Measurements from ENCODE around the gene RTP2.
A peak's percentile ranks its signal among the peaks of the same experiment; 100 is the strongest.

RTP2 gene, protein sequence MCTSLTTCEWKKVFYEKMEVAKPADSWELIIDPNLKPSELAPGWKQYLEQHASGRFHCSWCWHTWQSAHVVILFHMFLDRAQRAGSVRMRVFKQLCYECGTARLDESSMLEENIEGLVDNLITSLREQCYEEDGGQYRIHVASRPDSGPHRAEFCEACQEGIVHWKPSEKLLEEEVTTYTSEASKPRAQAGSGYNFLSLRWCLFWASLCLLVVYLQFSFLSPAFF

GRCh38 chr3:187702507-187703033, at the start of gene RTP2:
Gene RTP2, minus strand, starts transcription at chr3:187702557. Its CDS starts 429 bp downstream, at chr3:187702128.
- TF ChIP-seq POLR2A (IDR thresholded peaks at IDR 0.05; ENCODE audit: low read depth, low read length) = no peak
- FAIRE-seq (no peak), DNase-seq (ENCODE audit: insufficient read length, low spot score) (no peak)

GRCh38 chr3:187750513-187751123, 48.3 kb upstream of the RTP2 start:
- DNase-seq (ENCODE audit: insufficient read length, low spot score) = no peak
- TF ChIP-seq POLR2A (IDR thresholded peaks at IDR 0.05; ENCODE audit: low read depth, low read length) = no peak
- peak; percentile 53 for FAIRE-seq

DNA sequence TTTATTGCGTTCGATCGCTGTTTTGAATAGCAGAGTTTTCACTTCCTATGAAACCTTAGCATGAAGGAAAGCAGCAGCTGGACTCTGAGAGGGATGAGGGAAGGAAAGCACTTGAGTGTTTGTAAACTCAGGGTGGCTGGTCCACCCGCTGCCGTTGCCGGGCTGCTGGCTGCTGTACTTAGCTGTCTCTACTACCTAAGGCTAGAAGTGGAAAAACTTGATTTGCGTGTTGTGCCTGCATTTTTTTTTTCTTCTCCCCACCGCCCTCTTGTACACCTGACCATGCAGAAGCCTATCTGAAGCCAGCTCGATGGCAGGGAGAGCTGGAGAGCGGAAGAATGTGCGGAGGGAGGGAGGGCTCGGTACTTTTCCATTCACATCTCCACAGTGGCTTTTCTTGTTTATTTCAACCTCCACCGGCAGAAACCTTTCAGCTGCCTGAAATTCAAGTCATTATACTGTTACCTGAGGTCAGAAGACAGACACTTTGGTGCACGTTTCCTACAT, 47.7 kb upstream of the RTP2 start:
- DNase-seq (ENCODE audit: insufficient read length, low spot score) = no peak
- no peak for TF ChIP-seq POLR2A (IDR thresholded peaks at IDR 0.05; ENCODE audit: low read depth, low read length)
- FAIRE-seq = peak; percentile 69

GRCh38 chr3:187748050-187748481, 45.7 kb upstream of the RTP2 start:
- DNase-seq (ENCODE audit: insufficient read length, low spot score) (peak; percentile 58), FAIRE-seq (peak; percentile 92)
- no peak for TF ChIP-seq POLR2A (IDR thresholded peaks at IDR 0.05; ENCODE audit: low read depth, low read length)

DNA sequence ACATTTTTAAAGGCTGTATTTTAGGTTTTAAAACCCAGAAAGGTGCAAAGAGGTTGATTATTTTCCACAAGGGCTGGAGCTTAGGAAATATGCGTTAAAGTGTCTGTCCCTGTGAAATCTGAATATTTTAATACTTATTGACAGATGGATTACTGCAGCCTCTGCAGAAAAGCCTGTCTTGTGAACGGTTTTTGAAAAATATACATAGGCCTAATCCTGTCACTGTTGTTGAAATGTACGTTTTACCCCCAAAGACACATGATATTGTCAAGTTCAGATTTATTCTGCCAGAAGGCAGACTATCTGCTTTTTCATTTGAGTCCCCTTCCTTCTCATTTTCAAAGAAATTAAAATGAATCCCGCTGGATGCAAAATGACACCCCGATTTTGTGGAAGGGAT, 45.1 kb upstream of the RTP2 start:
- FAIRE-seq (no peak), DNase-seq (ENCODE audit: insufficient read length, low spot score) (no peak)
- TF ChIP-seq POLR2A (IDR thresholded peaks at IDR 0.05; ENCODE audit: low read depth, low read length) = no peak

GRCh38 chr3:187746442-187747281, 44.3 kb upstream of the RTP2 start:
- FAIRE-seq = no peak
- TF ChIP-seq POLR2A (IDR thresholded peaks at IDR 0.05; ENCODE audit: low read depth, low read length) = no peak
- DNase-seq (ENCODE audit: insufficient read length, low spot score) = no peak

DNA sequence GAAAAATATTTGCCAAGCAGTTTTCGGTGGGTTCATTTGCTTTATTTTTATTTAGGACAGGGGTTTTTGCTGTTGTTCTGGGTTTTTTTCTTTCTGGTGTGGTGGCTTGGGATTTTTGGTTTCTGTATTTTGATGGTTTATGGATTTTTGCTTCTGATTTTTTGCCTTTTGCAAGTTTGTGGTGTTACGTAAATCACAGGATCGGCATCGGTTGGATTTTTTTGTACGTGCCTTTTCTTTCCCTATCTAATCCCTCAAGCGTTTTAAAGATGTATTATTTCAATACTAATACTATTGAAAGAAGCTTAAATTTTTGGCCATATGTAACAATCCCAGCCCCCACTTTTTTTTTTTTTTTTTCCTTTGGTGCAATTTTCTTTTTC, 43.7 kb upstream of the RTP2 start:
- DNase-seq (ENCODE audit: insufficient read length, low spot score) = no peak
- FAIRE-seq = no peak
- TF ChIP-seq POLR2A (IDR thresholded peaks at IDR 0.05; ENCODE audit: low read depth, low read length) = no peak

- FAIRE-seq (peak; percentile 83), DNase-seq (ENCODE audit: insufficient read length, low spot score) (peak; percentile 76)
- TF ChIP-seq POLR2A (IDR thresholded peaks at IDR 0.05; ENCODE audit: low read depth, low read length) = peak; percentile 74
These were observed 43.1 kb upstream of the RTP2 start, which contains the start of gene BCL6 for GRCh38 chr3:187745201-187746058. Gene BCL6, minus strand, starts transcription at chr3:187745468. Its CDS starts 11,775 bp downstream, at chr3:187733693.

GRCh38 chr3:187744169-187745151, 42.1 kb upstream of the RTP2 start:
- no peak for FAIRE-seq
- TF ChIP-seq POLR2A (IDR thresholded peaks at IDR 0.05; ENCODE audit: low read depth, low read length) = no peak
- no peak for DNase-seq (ENCODE audit: insufficient read length, low spot score)

DNA sequence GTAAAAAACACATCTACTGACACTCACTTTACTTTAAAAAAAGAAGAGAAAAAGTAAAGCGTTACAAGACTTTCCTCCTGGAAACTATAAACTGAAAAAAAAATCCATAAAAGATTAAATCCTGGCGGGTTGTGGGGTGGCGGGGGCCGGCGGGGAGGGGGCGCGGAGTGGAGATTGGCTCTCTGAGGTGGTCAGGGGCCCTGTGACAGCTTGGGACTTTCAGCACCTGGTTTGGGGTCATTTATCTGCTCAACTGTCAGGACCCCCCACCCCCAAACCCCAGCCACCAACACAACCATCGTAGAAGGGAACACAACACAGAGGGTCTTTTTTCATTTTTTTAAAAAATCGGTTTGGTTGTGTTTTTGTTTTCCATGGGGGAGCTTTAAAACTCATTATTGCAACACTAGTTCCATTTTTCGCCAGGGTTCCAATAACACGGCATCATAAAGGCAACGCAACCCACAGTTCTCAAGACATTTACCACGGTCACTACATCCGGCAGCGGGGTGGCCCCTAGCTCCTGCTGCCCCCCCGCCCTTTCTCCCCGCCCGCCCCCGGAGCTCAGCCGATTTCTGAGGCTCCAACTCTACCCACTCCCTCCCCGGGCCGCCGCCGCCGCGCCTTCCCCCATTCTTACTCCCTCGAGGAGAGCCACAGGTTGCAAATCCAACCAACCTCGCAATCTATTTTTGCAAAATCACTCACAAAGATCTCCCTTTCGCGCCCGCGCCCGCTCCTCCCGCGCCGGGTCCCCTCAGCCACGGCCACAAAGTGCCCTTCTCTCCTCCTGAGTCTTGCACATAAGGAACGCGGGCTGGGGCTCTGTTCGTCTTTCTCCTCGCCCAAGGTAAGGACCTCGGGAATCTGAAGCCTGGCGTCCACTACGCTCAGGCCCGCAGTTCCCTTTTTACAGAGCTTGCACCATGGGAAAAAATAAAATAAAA, 41.1 kb upstream of the RTP2 start:
- DNase-seq (ENCODE audit: insufficient read length, low spot score) (no peak), FAIRE-seq (no peak)
- no peak for TF ChIP-seq POLR2A (IDR thresholded peaks at IDR 0.05; ENCODE audit: low read depth, low read length)

Data from H54 (cell line).